ENCODE measurements around the gene C8G. TPM values are rescaled to one million over a fixed set of nuclear protein-coding genes. Genes with fewer than 3 reads are reported as not detected.
A peak's percentile ranks its signal among the peaks of the same experiment; 100 is the strongest.

C8G gene
- polyA plus RNA-seq, 3 donors: 0.85 to 1.1 TPM; not detected in 1

DNA sequence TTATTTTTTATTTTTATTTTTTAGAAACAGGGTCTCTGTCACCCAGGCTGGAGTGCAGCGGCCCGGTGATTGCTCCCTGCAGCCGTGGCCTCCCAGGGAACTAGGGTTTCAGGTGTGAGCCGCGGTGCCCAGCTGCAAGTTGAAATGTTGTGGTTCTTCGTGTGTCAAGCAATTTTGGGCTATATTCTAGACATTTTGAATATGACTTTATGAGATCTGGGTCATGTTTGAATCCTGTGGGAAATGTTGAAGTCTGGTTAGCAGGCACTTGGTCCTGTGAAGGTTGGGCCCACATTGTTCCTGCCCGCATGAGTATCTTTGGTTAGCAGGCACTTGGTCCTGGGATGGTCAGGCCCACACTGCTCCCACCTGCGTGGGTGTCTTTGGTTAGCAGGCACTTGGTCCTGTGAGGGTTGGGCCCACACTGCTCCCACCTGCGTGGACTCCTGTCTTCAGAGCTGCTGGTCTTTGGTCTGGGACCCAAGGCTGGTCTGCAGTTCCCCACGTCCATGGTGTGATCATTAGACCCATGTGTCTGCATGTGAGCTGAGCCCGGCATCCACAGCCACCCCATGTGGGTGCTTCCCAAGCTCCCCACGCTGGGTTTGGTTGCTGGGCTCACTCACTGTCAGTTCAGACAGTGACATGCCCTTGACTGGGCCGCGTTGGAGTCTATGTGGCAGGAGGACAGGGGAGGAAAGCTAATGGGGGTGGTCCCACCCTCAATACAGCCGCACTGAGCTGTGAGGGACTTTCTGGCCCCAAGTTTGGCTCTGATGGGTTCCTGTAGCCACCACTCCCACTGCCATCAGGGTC is 7.6 kb upstream of the C8G start:
- H3K27ac ChIP-seq (ENCODE audit: low read depth, low read length): no peak overlapping the region
- 89 to 98% (median 94%) methylated on average over 15 of the region's 15 CpGs for WGBS, 3 donors

DNA sequence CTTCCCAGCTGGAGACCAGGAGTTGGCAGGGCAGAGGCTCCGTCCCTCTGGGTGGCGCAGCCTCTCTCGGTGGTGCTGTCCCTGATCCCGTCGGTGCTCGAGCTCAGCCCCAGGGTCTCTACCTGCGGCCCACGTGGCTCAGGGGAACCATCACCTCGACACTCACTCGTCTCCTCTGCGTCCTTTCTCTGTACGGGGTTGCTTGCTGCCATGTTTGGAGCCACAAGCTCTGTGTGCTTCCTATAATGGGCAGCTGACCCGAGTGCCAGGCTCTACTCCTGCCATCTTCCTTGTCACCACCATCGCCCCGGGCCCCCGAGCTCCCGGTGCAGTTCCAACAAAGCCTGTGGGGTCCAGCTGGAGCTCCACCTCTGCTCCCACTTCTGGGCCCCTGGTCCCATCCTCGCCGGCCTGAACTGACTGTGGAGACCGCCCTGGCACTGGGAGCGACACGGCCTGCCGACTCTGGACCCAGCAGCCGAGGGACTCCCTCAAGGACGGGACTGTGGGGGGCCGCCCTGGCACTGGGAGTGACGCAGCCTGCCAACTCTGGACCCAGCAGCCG is 5.5 kb upstream of the C8G start:
- WGBS, 3 donors: 86 to 89% (median 89%) methylated on average over 28 of the region's 28 CpGs
- no peak overlapping the region for H3K27ac ChIP-seq (ENCODE audit: low read depth, low read length)

DNA sequence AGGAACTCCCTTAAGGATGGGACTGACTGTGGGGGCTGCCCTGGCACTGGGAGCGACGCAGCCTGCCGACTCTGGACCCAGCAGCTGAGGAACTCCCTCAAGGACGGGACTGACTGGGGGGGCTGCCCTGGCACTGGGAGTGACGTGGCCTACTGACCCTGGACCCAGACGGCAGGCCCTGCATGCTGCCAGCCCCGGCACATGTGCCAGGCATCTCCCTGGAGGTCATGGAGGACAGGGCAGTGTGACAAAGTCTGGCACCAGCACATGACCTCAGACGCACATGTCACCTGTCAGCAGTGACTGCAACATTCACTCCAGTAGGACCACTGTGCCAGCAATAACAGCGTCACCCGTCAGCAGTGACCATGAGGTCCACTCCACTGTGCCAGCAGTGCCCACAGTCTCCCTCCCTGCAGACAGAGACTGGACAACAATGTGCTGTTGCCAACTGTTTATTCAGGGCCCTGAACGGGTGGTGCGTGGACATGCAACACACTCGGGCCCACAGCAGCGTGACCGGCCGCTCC is 5.0 kb upstream of the C8G start:
- H3K27ac ChIP-seq (ENCODE audit: low read depth, low read length): no peak overlapping the region
- 56 to 80% (median 78%) methylated on average over 16 of the region's 16 CpGs for WGBS, 3 donors

DNA sequence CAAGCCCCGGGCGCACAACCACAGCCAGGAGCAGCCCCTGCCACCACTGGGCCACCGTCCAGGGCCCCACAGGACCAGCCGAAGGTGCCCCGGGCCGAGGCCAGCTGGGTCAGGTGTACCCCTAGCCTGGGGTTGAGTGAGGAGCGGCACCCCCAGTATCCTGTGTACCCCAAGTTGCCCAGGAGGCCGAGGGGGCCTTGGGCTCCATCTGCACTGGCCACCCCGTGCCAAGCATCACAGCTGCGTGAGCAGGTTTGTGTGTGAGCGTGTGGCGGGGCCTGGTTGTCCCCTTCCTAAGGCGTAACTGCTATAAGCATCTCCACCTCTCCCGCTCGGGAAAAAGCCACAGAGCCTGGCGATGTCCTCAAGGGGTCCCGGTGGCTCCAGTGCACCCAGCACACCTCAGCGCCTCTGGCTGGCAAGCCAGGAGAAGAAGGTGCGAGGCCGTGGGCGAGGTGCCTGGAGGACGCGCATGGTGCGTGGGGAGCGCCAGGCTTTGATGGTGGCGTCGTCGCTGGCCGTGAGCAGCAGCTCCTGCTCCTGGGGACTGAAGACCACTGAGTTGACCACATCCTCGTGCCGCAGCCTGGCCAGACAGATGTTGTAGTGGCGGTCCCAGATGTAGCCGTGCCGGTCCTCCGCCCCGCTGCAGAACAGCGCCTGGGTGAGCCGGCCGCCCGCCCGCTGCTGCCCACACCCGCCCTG is 4.4 kb upstream of the C8G start:
- WGBS, 3 donors: 90 to 94% (median 93%) methylated on average over 32 to 42 of the region's 42 CpGs
- H3K27ac ChIP-seq (ENCODE audit: low read depth, low read length): no peak overlapping the region

DNA sequence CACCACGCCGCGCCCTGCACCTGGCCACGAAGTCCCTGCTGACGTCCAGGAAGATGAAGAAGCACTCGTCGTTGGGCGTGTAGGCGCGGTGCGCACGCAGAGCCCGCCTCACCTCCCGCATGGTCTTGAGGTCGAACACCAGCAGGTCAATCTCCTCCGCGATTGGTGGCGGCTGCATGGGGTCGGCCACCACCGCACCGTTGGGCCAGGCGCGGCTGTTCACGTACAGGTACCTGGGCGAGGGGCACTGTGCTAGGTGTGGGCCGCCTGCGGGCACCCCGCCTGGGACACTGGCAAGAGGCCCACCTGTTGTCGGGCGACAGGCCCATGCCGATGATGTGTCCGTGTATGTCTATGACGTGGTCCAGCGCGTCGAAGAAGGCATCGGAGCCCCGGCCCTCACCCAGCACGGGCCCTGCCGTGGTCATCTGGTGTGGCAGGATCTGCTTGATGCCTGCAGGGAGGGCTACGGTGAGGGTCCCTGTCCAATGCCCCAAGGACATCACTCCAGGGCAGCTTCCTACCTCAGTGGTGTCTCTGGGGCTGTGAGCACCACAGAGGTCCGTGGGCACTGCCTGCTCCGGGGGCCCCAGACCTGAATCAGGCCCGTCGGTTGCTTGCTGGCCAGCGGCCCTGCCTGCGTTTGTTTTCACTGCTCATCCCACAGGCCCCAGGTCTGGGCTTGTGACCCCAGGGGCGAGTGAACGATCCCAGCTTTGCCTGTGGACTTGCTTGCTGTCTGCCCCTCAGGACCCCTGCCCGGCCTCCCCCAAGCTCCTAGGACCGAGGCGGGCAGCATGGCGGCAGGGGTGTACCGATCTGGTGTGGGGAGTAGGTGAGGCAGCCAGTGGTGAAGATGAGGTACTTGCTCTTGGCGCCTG is 3.6 kb upstream of the C8G start:
- 95 to 96% (median 96%) methylated on average over 55 of the region's 55 CpGs for WGBS, 3 donors
- no peak overlapping the region for H3K27ac ChIP-seq (ENCODE audit: low read depth, low read length)

DNA sequence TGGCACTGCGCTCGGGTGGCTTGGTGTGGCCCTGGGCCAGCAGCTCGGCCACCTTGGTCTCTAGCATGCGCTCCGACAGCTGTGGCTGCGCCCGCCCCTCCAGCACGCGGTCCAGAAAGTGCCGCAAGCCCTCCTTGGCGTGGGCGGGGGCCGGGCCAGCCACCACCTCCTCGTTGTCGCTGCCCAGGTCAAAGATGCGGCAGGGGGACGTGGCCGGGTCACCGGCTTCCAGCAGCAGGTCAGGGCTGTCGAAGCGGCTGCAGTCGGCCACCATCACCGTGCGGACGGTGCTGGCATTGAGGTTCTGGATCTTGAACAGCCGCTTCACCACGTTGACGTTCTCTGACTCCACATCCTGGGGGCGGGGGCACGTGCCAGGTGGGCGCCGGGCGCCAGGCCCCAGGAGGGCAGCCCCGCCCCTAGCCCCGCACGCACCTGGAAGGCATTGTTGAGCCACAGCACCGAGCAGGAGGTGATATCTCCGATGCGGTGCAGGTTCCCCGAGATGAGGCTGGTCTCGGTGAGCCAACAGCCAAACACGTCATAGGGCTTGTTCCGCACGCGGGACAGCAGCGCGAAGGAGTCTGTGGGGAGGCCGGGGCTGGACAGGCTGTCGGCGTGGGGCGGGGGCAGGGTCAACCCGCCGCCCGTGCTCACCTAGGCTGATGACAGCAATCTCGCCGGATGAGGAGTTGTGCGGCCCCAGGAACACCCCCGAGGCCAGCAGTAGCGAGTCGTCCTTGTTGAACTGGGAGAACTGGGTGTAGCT is 2.7 kb upstream of the C8G start:
- H3K27ac ChIP-seq (ENCODE audit: low read depth, low read length): no peak overlapping the region
- WGBS, 3 donors: 93 to 94% (median 93%) methylated on average over 60 of the region's 60 CpGs

DNA sequence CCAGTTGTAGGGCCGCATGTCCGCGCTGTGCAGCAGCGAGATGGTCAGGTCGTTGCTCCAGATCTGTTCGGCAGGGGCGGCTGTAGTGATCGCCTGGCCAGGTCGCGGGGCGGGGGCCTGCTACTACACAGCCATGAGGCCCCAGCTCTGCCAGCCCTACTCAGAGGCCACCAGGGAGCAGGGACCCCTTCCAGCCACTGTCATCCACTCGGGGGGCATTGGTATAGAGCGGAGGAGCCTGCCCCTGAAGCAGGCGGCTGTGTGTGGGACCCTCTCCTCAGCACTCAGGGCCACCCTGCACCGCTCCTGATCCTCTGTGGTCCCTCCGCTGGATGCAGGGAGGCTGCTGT is 2.2 kb upstream of the C8G start:
- WGBS, 3 donors: 92 to 96% (median 95%) methylated on average over 15 to 16 of the region's 16 CpGs
- H3K27ac ChIP-seq (ENCODE audit: low read depth, low read length): no peak overlapping the region

DNA sequence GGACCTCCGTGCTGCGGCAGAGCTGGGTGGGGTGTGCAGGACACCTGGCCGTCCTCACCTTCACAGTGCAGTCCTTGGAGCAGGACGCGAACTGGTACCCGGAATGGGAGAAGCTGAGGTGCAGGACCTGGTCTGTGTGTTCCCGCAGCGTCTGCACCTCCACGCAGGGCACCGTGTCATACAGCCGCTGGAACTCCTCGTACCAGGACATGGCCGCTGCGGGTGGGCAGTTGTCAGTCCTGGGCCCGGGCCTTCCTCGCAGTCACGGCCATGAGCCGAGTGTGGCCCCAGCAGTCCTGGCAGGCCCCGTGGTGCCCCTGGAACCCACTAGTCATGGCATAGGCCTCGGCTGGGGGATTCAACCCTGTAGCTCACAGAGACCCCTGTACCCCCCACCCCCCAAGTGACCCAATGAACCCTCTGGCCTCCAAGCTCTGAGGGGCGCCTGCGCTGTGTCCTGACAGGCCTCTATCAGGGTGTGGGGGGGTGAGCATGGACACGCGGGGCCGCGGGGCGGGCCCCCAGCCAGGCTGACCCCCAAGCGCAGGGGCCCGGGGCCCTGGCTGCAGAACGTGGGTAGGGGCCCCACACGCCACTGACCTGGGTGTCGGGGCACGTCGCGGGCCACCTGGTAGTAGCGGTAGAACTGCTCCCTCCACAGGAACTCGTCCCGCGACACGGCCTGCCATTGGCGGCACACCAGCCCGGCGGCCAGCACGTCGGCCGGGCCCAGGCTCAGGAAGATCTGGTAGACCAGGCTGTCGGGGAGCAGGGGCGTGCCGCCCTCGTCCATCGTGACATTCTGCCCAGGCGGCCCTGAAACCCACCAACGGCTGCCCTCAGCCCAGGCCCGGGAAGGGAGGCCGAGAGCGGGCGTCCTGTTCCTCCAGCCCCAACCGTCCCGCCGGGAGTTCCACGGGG is 1.5 kb upstream of the C8G start:
- 16 to 24% (median 22%) methylated on average over 59 to 61 of the region's 61 CpGs for WGBS, 3 donors
- H3K27ac ChIP-seq (ENCODE audit: low read depth, low read length): no peak overlapping the region

DNA sequence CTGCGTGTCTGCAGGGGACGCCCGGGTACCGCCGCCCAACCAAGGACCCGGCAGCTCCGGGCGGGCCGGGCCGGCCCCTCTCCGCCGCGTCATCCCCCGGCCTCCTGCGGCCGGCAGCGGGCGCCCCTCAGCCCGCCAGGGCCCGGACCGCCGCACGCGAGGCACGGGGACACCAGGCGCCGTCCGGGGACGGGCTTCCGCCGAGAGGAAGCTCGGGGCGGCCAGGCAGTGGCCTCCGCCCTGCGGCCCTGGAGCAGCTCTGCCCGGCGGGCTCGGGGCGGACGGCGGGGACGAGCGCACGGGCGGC is 878 bp upstream of the C8G start:
- H3K27ac ChIP-seq (ENCODE audit: low read depth, low read length): peak overlapping the region; percentile 32
- WGBS, 3 donors: 0% methylated on average over 34 to 45 of the region's 45 CpGs

DNA sequence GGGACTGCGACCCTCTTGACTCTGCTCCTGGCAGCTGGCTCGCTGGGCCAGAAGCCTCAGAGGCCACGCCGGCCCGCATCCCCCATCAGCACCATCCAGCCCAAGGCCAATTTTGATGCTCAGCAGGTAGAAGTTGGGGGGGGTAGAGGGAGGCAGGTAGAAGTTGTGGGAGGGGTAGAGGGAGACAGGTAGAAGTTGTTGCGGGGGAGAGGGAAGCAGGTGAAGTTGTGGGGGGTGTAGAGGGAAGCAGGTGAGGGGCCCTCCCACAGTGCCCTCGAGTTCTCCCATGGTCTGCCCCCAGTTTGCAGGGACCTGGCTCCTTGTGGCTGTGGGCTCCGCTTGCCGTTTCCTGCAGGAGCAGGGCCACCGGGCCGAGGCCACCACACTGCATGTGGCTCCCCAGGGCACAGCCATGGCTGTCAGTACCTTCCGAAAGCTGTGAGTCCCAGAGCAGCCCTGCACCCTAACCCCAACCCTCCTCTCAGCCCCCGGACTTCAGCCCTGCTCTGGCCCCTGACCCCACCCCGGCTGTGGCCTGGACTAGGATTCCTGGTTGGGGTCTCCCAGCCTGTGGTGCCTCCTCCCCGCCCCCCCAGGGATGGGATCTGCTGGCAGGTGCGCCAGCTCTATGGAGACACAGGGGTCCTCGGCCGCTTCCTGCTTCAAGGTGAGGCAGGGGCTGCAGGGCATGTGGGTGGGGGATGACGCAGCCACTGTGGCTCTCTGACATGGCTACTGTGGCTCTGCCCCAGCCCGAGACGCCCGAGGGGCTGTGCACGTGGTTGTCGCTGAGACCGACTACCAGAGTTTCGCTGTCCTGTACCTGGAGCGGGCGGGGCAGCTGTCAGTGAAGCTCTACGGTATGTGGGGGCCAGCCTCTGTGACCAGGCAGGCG is 537 bp downstream of the C8G start:
- H3K27ac ChIP-seq (ENCODE audit: low read depth, low read length): no peak overlapping the region
- 86 to 89% (median 88%) methylated on average over 29 to 30 of the region's 30 CpGs for WGBS, 3 donors

DNA sequence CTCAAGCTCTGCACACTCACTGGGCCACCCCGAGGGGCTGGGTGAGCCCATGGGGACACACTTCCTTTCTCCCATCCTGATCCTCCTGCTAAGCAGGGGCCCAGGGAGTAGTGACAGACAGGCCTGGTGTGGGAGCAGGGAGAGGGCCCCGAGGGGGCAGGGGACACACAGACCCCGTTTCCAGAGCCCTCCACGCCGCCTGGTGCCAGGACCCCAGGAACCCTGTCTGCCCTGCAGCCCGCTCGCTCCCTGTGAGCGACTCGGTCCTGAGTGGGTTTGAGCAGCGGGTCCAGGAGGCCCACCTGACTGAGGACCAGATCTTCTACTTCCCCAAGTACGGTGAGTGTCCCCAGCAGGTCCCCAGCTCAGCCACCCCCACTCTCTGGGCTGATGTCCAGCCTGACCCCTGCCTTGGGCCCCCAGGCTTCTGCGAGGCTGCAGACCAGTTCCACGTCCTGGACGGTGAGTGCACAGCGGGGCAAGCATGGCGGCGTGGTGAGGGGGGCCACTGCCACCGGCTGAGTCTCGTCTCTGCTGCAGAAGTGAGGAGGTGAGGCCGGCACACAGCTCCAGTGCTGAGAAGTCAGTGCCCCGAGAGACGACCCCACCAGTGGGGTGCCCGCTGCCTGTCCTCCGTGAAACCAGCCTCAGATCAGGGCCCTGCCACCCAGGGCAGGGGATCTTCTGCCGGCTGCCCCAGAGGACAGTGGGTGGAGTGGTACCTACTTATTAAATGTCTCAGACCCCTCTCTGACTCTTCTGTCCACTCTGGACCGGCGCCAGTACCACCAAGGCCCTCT is 1.4 kb downstream of the C8G start:
- WGBS, 3 donors: 79 to 83% (median 81%) methylated on average over 19 to 27 of the region's 27 CpGs
- no peak overlapping the region for H3K27ac ChIP-seq (ENCODE audit: low read depth, low read length)

DNA sequence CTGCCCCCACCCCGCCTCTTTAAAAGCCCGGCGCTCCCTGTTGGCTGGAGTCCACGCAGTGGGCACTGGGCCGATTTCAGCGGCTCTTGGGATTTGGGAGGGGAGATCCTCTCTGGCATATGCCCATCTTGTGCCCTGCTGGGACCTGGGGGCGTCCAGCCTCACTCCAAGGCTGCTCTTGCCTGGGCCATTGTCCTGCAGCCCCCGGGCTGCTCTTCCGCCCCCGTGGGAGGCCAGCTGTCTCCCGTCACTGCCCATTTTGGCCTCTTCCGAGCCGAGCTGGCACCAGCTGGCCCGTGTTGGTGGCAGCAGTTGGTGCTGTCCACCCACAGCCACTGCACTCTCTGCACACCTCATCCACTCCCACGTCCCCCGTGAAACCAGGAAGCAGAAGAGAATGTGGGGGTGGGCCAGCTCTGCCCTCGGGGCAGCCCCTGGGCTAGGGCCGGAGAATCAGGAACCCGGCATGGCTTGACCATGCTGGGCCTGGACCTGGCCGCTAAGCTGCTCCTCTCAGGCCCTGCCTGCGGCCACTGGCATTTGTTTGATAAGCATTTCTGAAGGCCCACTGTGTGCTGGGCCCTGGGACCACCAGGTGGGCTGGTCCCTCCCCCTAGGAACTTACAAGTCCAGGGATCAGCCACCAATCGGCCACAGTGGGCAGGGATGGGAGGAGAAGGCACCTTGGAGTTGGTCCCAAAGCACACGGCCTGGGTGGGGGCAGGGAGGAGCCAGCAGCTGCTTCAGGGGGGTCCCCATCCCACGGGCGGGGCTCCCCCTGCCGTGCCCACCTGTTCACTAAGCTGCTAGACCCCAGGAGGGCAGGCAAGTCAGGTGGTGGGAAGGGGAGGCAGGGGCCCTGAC is 2.2 kb downstream of the C8G start:
- H3K27ac ChIP-seq (ENCODE audit: low read depth, low read length): no peak overlapping the region
- WGBS, 3 donors: 59 to 73% (median 61%) methylated on average over 25 to 26 of the region's 26 CpGs

DNA sequence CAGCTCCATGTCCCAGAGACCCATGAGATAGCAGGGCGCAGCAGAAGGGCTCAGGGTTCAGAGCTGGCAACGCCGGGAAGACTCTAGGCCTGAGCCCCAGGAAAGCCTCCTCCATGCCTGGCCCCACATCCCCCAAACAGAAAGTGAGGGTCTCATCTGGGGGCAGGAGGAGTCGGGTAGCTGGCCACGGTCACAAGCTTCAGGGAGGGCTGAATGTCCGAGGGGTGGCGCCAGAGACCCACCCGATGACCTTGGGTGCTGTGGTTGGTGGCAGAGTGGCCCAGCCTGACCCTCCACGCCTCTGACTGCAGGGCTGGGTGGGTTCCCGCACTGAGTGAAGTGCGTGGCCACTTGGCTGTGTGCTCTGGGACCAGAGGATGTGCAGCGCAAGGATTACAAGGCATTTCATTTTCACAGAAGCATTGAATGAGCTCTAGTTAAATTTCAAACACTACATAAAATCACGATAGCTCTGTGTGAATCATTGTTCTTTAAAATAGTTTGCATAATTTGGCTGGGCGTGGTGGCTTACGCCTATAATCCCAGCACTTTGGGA is 3.0 kb downstream of the C8G start:
- 34 to 47% (median 38%) methylated on average over 14 to 15 of the region's 15 CpGs for WGBS, 3 donors
- H3K27ac ChIP-seq (ENCODE audit: low read depth, low read length): no peak overlapping the region

DNA sequence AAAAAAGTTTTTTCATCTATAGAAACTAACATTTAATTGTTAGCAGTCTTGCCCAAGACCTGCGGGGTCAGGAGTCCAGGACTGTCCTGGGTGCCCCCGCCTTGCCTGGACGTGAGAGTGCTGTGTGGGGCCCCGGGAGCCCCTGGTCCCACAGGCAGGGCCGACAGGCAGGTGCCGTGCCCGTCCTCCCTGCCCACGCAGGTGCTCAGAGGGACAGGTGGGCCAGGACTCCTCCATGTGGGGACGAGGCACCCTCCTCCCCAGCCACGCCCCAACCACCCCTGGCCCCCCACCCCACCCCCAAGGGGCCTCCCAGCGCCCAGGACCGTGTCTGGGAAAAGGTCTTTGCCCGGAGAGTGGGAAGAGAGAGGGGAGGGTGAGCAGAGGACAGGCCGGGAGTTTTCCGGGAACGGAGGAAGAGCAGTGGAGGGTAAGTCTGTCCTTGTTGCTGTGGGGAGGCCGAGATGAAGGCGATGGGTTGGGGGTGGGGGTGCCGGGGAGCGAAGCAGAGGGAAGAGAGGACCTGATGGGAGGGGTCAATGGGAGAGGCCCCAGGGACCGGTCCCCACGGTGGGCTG is 4.3 kb downstream of the C8G start:
- no peak overlapping the region for H3K27ac ChIP-seq (ENCODE audit: low read depth, low read length)
- WGBS, 3 donors: 11 to 15% (median 15%) methylated on average over 20 to 22 of the region's 22 CpGs

All from adipose tissue (tissue), 3 donors.